Endothelial cell of umbilical vein (primary cell): ENCODE measurements around the gene SH3PXD2B.

ENCODE experiments used
- EZH2 ChIP-seq: IDR thresholded peaks from 2 replicates; pipeline ENCODE4 v1.6.1; 2012; ENCODE audit warnings: borderline replicate concordance, low read depth, mild to moderate bottlenecking, moderate library complexity, low read length, inconsistent platforms; ENCODE audit not compliant: severe bottlenecking
- POLR2A ChIP-seq: IDR thresholded peaks from 2 replicates; pipeline ENCODE4 v1.6.1; 2012; ENCODE audit warnings: low read depth, mild to moderate bottlenecking, control low read depth, low read length
- POLR2AphosphoS5 ChIP-seq: IDR thresholded peaks from 2 replicates; pipeline ENCODE4 v1.6.1; 2012; ENCODE audit warnings: low read depth, mild to moderate bottlenecking, control low read depth, low read length, moderate library complexity; ENCODE audit not compliant: insufficient read depth
- TF ChIP-seq, protein P1 (sequence below), 2 donors: IDR thresholded peaks; 1 replicate in 1 of 2; 2 replicates in 1 of 2; pipeline ENCODE4 v1.5.1; 2011; ENCODE audit warnings: low read length in 2 of 2, mild to moderate bottlenecking in 2 of 2, moderate library complexity in 2 of 2, control low read depth in 1 of 2, inconsistent platforms in 1 of 2, low read depth in 1 of 2; ENCODE audit not compliant: insufficient read depth in 1 of 2; ENCODE audit errors: extremely low read depth in 1 of 2

DNA sequence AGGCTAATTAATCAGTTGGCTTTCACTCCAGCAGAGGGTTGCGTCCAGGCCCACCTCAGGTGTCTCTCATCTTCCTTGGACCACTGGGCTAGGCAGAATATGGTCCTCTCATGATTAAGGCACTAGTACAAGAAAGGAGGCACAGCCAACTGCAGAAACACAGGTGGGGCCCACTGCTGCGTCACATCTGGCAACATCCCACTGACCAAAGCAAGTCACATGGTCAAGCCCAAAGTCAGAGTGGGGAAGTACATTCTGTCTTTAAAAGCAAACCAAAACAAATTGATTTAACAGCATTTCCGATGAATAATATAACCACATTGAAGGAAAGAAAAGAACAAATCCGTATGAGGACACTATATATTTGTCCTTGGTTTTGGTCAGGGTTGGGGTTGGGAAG, 142.7 kb downstream of the SH3PXD2B start:
- TF ChIP-seq POLR2AphosphoS5 (no peak), EZH2 (no peak), POLR2A (no peak)
- TF ChIP-seq, protein P1, sequence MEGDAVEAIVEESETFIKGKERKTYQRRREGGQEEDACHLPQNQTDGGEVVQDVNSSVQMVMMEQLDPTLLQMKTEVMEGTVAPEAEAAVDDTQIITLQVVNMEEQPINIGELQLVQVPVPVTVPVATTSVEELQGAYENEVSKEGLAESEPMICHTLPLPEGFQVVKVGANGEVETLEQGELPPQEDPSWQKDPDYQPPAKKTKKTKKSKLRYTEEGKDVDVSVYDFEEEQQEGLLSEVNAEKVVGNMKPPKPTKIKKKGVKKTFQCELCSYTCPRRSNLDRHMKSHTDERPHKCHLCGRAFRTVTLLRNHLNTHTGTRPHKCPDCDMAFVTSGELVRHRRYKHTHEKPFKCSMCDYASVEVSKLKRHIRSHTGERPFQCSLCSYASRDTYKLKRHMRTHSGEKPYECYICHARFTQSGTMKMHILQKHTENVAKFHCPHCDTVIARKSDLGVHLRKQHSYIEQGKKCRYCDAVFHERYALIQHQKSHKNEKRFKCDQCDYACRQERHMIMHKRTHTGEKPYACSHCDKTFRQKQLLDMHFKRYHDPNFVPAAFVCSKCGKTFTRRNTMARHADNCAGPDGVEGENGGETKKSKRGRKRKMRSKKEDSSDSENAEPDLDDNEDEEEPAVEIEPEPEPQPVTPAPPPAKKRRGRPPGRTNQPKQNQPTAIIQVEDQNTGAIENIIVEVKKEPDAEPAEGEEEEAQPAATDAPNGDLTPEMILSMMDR (IDR thresholded peaks at IDR 0.05; ENCODE audit: extremely low read depth in 1 of 2, insufficient read depth in 1 of 2, low read depth in 1 of 2, low read length in 2 of 2): no peak
